WTC11 (cell line): Measurements from ENCODE around the gene WNK1. TPM values are rescaled to one million over a fixed set of nuclear protein-coding genes. Genes with fewer than 3 reads are reported as not detected.

Experiments
- ATAC-seq: fragments of 200-7000 bp; cut with Tn5 transposase; 2 replicates; pipeline ENCODE4 v1.10.0; 2021; ENCODE audit warnings: mild to moderate bottlenecking, moderate library complexity
- CTCF ChIA-PET: fragments of 300-600 bp; sonication (Branson Sonifier 250); formaldehyde crosslinking; loops from one replicate; lab custom pipeline; 2021; ENCODE audit warnings: antibody characterized with exemption; lab: Charles Lee
- POLR2A ChIA-PET: fragments of 350-600 bp; sonication (Branson Sonifier 250); formaldehyde crosslinking; loops from one replicate; lab custom pipeline; 2021; ENCODE audit warnings: antibody characterized with exemption; lab: Charles Lee
- DNase-seq: peaks from one replicate; pipeline ENCODE4 v3.0.0; 2021; ENCODE audit warnings: low spot score
- H3K27ac Mint-ChIP-seq: 2 replicates; pipeline ENCODE4 v1.8.0; 2021; ENCODE audit warnings: mixed read lengths
- H3K27me3 Mint-ChIP-seq: 2 replicates; pipeline ENCODE4 v1.8.0; 2021; ENCODE audit warnings: low read depth, mild to moderate bottlenecking, moderate library complexity, mixed read lengths
- H3K36me3 Mint-ChIP-seq: 2 replicates; pipeline ENCODE4 v1.8.0; 2021; ENCODE audit warnings: mixed read lengths
- H3K4me1 Mint-ChIP-seq: 2 replicates; pipeline ENCODE4 v1.8.0; 2022; ENCODE audit warnings: mixed read lengths
- H3K4me3 Mint-ChIP-seq: 2 replicates; pipeline ENCODE4 v1.8.0; 2021; ENCODE audit warnings: mild to moderate bottlenecking, moderate library complexity, mixed read lengths
- H3K9me3 Mint-ChIP-seq: 2 replicates; pipeline ENCODE4 v1.8.0; 2021; ENCODE audit warnings: mixed read lengths
- CBFB ChIP-seq: sonication (generic); formaldehyde crosslinking; IDR thresholded peaks from 2 replicates; pipeline ENCODE4 v1.8.1; 2022; ENCODE audit warnings: mild to moderate bottlenecking, low read depth, missing genetic modification reagents
- CDX4 ChIP-seq: fragments of 250-450 bp; sonication (Bioruptor Pico); IDR thresholded peaks from 2 replicates; pipeline ENCODE4 v1.9.0; 2021; ENCODE audit warnings: moderate library complexity, mild to moderate bottlenecking, inconsistent platforms, borderline replicate concordance
- CREM ChIP-seq: sonication (generic); formaldehyde crosslinking; IDR thresholded peaks from 2 replicates; pipeline ENCODE4 v1.8.1; 2022; ENCODE audit warnings: mild to moderate bottlenecking, missing genetic modification reagents, moderate library complexity
- E2F4 ChIP-seq: sonication (generic); formaldehyde crosslinking; IDR thresholded peaks from 2 replicates; pipeline ENCODE4 v1.8.1; 2022; ENCODE audit warnings: low read depth, mild to moderate bottlenecking, moderate library complexity, missing genetic modification reagents, borderline replicate concordance
- ELF4 ChIP-seq: sonication (generic); formaldehyde crosslinking; IDR thresholded peaks from 2 replicates; pipeline ENCODE4 v1.8.1; 2022; ENCODE audit warnings: low read depth, mild to moderate bottlenecking, moderate library complexity, missing genetic modification reagents
- EMX1 ChIP-seq: fragments of 250-450 bp; sonication (Bioruptor Pico); IDR thresholded peaks from 2 replicates; pipeline ENCODE4 v1.8.0; 2021; ENCODE audit warnings: mild to moderate bottlenecking
- ESRRA ChIP-seq: sonication (generic); formaldehyde crosslinking; IDR thresholded peaks from 2 replicates; pipeline ENCODE4 v1.8.1; 2022; ENCODE audit warnings: mild to moderate bottlenecking, missing genetic modification reagents, borderline replicate concordance
- FOXP4 ChIP-seq: sonication (generic); formaldehyde crosslinking; IDR thresholded peaks from 2 replicates; pipeline ENCODE4 v1.8.0; 2022; ENCODE audit warnings: mild to moderate bottlenecking, missing genetic modification reagents
- GABPB1 ChIP-seq: sonication (generic); formaldehyde crosslinking; IDR thresholded peaks from 2 replicates; pipeline ENCODE4 v1.8.1; 2023; ENCODE audit warnings: mild to moderate bottlenecking, missing genetic modification reagents
- GRHL2 ChIP-seq: fragments of 250-450 bp; sonication (Bioruptor Pico); IDR thresholded peaks from 2 replicates; pipeline ENCODE4 v1.8.0; 2022; ENCODE audit warnings: mild to moderate bottlenecking, moderate library complexity; ENCODE audit not compliant: insufficient replicate concordance, severe bottlenecking
- HMGXB4 ChIP-seq: sonication (generic); formaldehyde crosslinking; IDR thresholded peaks from 2 replicates; pipeline ENCODE4 v1.8.1; 2023; ENCODE audit warnings: mild to moderate bottlenecking, moderate library complexity, missing genetic modification reagents
- JUN ChIP-seq: sonication (generic); formaldehyde crosslinking; IDR thresholded peaks from 2 replicates; pipeline ENCODE4 v1.8.0; 2023; ENCODE audit warnings: mild to moderate bottlenecking, missing genetic modification reagents
- NR2C2 ChIP-seq: sonication (generic); formaldehyde crosslinking; IDR thresholded peaks from 2 replicates; pipeline ENCODE4 v1.8.0; 2022; ENCODE audit warnings: mild to moderate bottlenecking, missing genetic modification reagents
- PRDM15 ChIP-seq: sonication (generic); formaldehyde crosslinking; IDR thresholded peaks from 2 replicates; pipeline ENCODE4 v1.8.0; 2022; ENCODE audit warnings: missing genetic modification reagents
- PREB ChIP-seq: sonication (generic); formaldehyde crosslinking; IDR thresholded peaks from 2 replicates; pipeline ENCODE4 v1.8.1; 2022; ENCODE audit warnings: mild to moderate bottlenecking, missing genetic modification reagents, moderate library complexity, borderline replicate concordance
- PRRX2 ChIP-seq: fragments of 250-450 bp; sonication (Bioruptor Pico); IDR thresholded peaks from 2 replicates; pipeline ENCODE4 v1.8.0; 2021; ENCODE audit warnings: mild to moderate bottlenecking
- RORB ChIP-seq: fragments of 250-450 bp; sonication (Bioruptor Pico); IDR thresholded peaks from 2 replicates; pipeline ENCODE4 v1.9.0; 2021; ENCODE audit warnings: mild to moderate bottlenecking
- TP53 ChIP-seq: sonication (generic); formaldehyde crosslinking; IDR thresholded peaks from 2 replicates; pipeline ENCODE4 v1.8.1; 2023; ENCODE audit warnings: mild to moderate bottlenecking, missing genetic modification reagents
- ZNF138 ChIP-seq: sonication (generic); formaldehyde crosslinking; conservative IDR thresholded peaks from 2 replicates; pipeline ENCODE4 v1.8.1; 2022; ENCODE audit warnings: mild to moderate bottlenecking, moderate library complexity, missing genetic modification reagents
- ZNF281 ChIP-seq: sonication (generic); formaldehyde crosslinking; IDR thresholded peaks from 2 replicates; pipeline ENCODE4 v1.8.0; 2023; ENCODE audit warnings: mild to moderate bottlenecking, missing genetic modification reagents
- total RNA-seq: library from RNA; stranded (reverse); gene quantifications from 3 replicates; pipeline ENCODE4 v1.2.3, GENCODE V29; 2021

Gene WNK1
- total RNA-seq, 1 experiment from 2014 or later, result 118 TPM

- no peak for TF ChIP-seq ESRRA (CRISPR knock-in tag)
- TF ChIP-seq CREM (CRISPR knock-in tag), result no peak
- TF ChIP-seq ELF4 (CRISPR knock-in tag), result no peak
- TF ChIP-seq TP53, result no peak
- no peak for TF ChIP-seq PREB (CRISPR knock-in tag)
- TF ChIP-seq RORB, result no peak
- TF ChIP-seq EMX1 (CRISPR knock-in tag), result no peak
- no peak for TF ChIP-seq JUN (CRISPR knock-in tag)
- no peak for TF ChIP-seq GRHL2 (CRISPR knock-in tag)
- no peak for TF ChIP-seq E2F4
- no peak for TF ChIP-seq PRRX2 (CRISPR knock-in tag)
- no peak for TF ChIP-seq GABPB1 (CRISPR knock-in tag)
- TF ChIP-seq CDX4 (CRISPR knock-in tag), result no peak
- no peak for TF ChIP-seq FOXP4 (CRISPR knock-in tag)
- TF ChIP-seq NR2C2, result no peak
- TF ChIP-seq PRDM15 (CRISPR knock-in tag), result no peak
- TF ChIP-seq CBFB (CRISPR knock-in tag), result no peak
- TF ChIP-seq ZNF138 (CRISPR knock-in tag), result no peak
- TF ChIP-seq HMGXB4 (CRISPR knock-in tag), result no peak
- no peak for TF ChIP-seq ZNF281 (CRISPR knock-in tag)
- Mint-ChIP-seq H3K27me3 (no peaks in the 10 kb centered on the region), H3K9me3 (no peaks in the 10 kb centered on the region), H3K27ac (peak overlapping the region; percentile 67; the same call in 1 of the 2 replicates), H3K4me3 (no peak overlapping the region), H3K36me3 (no peaks in the 10 kb centered on the region), H3K4me1 (peaks cover 35% of the 10 kb centered on the region)
- ATAC-seq (no peak), DNase-seq (no peak)
- POLR2A ChIA-PET, result no interaction called here
- CTCF ChIA-PET, result interaction anchor here (0.7 to 1.7 kb wide), 4 partner anchors 8 to 16 kb away, joined by 3 to 6 read pairs (median 4); no protein-coding TSS in a partner anchor
These were observed 53.9 kb downstream of the WNK1 start for GRCh38 chr12:806200-806791.
